GM12892 (cell line): ENCODE data around the gene FAM120A.

Source experiments
- POLR2A ChIP-seq: IDR thresholded peaks from 2 replicates; pipeline ENCODE4 v1.6.1; 2011; ENCODE audit warnings: low read depth, low read length, control low read depth
- POLR2AphosphoS5 ChIP-seq: IDR thresholded peaks from 2 replicates; pipeline ENCODE4 v1.6.1; 2011; ENCODE audit warnings: low read depth, low read length, control low read depth

GRCh38 chr9:93603011-93603410 is 151.5 kb downstream of the FAM120A start:
- TF ChIP-seq POLR2A (no peak), POLR2AphosphoS5 (no peak)
